GM19397 (cell line): ENCODE data around the gene IGFL4.

ENCODE experiments used
- ATAC-seq: cut with Tn5 transposase; IDR thresholded peaks from one replicate; pipeline ENCODE4 v1.9.1; 2021; ENCODE audit warnings: mild to moderate bottlenecking, moderate library complexity; ENCODE audit not compliant: unreplicated experiment

IGFL4 gene

DNA sequence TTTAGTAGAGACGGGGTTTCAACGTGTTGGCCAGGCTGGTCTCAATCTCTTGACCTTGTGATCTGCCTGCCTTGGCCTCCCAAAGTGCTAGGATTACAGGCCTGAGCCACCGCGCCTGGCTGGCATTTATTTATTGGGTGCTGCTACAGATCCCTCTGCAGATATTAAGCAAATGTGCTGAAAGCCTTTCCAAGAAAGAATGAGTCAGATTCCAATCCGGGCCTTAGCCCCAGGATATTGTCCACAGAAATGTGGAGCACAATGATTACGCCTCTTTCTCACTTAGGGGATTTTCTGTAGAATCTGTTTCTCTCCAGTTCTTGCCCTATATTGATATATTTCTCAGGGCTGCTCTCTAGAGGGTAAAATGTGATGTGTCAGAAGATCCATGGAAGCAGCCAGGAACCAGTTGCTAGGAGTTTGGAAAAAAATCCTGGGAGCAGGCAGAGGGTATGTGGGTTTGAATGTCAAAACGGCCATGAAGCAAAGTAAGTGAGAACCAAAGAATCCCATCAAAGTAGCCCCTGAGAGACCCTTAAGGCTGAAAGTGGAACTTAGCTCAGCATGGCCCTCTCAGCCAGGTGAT is 24.8 kb upstream of the IGFL4 start:
- ATAC-seq, result no peak

DNA sequence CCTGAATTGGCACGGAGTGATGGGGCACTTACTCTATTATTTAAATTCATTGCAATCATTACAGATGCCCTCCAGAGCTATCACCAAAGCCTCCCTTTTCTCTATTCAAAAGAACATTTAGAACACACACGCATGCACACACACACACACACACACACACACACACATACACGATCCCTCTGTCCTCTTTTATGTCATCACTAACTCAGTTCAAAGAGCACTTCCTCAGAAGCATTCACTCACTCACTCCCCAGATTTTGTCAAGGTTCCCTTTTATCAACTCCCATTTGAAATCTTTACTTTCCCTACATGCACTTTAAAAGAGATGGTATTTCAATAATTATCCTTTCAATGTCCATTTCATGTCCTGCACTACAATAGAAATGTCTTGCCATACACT is 22.4 kb upstream of the IGFL4 start:
- ATAC-seq, result no peak

DNA sequence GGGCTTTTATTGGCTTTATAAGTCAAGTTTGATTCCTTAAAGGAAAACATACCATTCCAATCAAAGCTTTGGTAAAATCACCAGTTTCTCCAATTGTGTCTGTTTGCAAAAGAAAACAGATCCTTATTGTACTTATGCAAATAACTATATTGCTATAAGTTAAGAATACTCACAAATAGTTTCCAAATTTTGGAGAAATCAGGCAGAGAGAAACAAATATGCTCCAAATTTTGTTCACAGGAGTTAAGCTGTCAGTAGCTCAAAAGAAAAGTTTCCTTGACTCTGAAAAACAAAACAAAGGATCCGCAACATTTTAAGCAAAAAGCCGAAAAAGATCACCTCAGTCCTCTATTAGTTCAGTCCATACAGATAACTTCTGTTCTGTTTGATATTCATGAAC is 19.2 kb upstream of the IGFL4 start:
- no peak for ATAC-seq

DNA sequence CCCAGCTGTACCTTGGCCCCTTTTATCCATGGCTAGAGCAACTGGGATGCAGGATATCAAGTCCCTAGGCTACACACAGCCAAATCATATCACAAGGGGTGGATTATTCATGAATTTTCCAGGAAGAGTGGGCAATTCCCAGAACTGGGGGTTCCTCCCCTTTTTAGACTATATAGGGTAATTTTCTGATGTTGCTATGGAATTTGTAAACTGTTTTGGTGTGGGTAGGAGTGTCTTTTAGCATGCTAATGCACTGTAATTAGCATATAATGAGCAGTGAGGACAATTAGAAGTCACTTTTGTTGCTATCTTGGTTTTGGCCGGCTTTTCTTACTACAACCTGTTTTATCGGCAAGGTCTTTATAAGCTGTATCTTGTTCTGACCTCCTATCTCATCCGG is 18.0 kb upstream of the IGFL4 start:
- no peak for ATAC-seq

DNA sequence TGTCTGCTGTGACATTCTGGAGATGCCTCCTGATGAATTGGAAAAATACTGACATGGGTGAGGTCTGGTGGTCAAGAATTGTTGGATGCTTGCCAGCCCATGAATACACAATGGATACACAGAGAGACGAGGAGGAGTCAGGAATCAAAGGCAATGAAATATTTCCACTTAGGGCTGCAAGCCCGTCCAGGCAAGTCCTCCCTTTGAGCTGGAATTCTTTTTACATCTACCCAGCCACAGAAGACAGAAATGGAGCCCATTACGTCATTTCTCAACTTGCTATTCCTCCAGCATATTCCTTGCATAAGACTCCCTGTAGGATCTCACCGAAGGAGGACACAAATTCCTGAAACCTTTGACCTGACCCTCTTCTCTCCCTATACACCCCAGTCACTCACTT is 15.7 kb upstream of the IGFL4 start:
- ATAC-seq, result no peak

DNA sequence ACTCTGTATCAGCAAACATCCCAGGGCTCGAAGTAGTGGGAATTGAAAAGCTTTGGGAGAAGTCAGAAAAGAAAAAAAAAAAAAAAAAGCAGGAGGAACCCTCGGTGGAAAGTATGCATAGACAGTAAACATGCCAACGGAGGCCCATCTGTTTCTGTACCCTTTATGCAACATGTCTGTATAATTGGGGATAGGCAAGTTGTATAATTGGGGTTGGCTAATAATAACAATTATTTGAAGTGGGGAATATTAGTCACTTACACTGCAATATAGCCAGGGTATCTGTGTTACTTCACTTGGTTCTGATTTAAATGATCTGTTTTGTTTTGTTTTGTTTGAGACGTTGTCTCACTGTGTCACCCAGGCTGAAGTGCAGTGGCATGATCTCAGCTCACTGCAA is 12.1 kb upstream of the IGFL4 start:
- no peak for ATAC-seq

DNA sequence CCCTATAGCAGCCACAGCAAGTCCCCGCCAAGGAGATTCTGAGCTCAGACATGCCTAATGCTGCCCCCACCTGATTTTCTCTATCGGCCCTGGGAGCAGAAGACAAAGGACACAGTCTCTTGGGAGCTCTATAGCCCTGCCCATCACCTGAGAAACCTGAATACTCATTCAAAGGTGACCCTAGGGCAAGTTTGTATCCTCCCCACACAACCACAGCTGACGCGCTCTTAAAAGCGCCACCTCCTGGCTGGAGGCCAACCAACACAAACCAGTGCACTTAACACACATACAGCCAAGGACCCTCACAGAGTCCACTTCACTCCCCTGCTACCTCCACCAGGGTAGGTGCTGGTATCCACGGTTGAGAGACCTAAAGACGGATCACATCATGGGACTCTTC is 8.8 kb upstream of the IGFL4 start:
- ATAC-seq, result no peak

DNA sequence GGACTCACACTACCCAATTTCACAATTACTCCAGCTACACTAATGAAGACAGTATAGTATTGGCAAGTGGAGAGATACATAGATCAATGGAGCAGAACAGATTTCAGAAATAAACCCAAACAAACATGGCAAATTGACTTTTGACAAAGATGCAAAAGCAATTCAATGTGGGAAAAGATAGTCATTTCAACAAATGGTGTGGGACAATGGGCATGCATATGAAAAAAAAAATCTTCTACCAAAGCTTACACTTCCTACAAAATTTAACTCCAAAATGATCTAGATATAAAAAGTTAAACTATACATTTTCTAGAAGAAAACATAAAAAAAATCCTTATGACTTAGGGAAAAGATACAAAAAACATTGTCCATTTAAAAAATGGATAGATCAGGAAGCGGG is 2.7 kb upstream of the IGFL4 start:
- no peak for ATAC-seq

DNA sequence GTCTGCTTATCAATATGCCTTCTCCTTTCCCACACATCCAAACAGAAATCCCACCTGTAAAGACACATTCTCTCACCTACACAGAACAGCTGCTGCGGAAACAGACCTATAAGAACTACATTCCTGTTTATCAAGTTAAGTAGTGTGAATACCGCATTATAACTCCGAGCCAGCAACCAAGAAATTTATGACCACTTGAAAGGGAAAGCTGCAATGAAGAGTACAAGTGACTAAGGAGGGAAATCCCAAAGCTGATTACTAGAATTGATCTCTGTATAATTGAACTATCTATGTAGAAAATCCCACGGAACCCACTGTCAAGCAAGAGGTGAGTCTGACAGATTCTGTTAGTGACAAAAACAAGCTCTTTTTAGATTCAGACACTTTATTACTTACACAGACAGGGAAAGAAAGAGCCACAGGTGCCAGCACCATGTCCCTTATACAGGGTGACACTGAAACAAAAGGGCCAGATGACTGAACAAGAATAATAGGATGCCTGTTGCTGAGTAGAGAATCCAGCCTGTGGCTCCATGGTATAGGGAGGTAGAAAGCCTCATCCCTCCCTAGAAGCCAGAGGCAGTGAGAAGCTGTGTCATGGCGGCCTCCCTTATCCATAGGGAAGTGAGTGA is 1.6 kb upstream of the IGFL4 start:
- ATAC-seq, result no peak

DNA sequence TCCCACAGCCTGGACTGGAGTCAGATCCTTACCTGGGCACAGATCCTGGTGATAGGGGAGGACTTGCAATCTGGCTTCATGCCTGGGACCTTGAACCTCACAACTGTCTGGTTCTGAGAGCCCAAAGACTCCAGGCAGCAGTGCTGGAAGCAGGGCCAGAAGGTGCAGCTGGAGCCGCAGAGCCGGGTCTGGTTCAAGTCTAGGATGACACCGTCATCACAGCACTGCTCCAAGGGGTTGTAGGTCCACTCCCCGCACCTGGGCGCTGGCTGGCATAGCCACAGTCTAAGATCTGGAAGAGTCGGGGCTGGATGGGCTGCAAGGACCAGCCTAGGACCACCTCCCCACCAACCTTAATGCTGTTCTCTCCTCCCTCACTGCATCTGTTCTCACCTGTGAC is 677 bp downstream of the IGFL4 start:
- no peak for ATAC-seq

DNA sequence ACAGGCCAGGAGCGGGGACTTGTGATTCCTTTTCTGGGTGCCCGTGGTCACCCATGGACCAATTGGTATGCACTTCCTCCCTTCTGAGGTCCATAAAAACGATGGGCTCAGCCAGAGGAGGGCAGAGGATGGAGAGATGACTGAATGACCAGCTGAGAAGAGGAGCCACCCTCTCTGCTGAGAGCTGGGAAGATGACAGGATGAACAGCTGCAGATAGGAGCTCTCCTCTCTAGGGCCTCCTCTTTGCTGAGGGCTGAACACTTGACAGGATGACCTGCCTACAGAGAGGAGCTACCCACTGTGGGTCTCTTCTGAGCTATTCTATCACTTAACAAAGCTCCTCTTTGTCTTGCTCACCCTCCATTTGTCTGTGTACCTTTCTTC is 4.1 kb downstream of the IGFL4 start:
- ATAC-seq, result no peak

DNA sequence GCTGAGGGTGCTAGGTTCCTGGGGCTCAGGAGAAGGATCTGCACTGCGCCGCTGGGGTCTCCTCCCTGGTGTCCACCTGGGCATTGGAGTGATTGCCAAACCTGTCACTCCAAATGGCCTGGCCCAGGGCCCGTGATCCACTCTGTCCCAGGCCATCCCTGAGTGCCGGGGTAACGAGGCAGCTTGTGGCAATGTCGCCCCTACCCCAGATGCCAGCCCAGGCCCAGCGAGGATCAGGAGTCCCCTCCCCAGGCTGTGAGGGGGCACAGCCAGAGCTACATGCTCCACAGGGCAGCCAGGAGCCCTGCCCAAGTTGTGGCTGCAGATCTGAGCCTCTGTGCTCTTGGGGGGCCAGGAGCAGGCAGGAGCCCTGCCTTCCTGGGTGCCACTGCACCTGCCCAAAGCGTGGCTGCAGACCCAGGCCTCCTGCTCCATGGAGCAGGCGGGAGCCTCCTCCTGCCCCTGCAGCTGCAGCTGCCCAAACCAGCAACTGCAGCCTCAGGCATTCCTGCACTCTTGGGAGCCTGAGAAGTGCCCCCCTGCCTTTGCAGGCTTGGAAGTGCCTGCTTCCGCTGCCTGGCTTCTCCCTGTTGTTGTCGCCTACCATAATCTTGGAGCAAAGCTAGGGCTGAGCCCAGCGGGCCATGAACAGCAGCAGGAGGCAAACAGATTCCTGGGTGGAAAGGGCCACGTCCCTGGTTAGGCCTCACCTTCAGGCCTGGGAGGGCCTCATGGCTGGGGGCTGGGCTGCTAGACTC is 4.6 kb downstream of the IGFL4 start:
- ATAC-seq, result no peak

DNA sequence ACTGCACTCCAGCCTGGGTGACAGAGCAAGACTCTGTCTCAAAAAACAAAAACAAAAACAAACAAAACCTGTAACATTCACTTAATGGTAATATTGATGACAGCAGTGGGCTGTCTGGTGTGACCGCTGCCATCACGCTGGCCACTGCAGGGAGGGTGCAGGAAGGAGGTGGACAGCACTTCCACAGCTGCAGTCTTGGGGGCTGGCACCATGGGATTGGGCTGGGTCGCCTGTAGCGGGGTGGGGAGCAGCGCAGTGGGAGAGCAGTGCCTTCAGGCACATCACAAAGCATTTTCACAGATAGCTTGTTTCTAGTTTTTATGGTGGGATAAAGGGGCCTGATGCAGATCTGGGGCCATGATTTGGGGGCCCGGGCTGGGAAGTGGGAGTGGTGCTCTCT is 5.3 kb downstream of the IGFL4 start:
- no peak for ATAC-seq

DNA sequence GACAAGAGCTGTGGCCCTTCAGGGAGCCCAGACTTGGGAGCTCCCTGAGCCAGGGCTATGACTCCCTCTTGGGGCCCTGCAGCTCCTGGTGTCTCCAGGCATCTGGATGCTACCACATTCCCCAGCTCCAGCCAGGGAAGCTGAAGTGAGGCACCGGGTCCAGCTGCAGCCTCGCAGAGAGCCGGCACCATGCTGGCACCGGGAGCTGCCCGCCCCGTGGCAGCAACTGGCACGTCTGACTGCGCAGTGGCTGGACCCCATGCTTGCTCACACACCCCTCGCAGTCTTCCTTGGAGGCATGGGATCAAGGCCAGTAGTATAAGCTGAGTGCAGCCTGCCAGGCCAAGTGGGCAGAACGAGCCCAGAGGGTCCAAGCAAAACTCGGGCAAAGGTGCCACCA is 7.4 kb downstream of the IGFL4 start:
- ATAC-seq, result no peak

DNA sequence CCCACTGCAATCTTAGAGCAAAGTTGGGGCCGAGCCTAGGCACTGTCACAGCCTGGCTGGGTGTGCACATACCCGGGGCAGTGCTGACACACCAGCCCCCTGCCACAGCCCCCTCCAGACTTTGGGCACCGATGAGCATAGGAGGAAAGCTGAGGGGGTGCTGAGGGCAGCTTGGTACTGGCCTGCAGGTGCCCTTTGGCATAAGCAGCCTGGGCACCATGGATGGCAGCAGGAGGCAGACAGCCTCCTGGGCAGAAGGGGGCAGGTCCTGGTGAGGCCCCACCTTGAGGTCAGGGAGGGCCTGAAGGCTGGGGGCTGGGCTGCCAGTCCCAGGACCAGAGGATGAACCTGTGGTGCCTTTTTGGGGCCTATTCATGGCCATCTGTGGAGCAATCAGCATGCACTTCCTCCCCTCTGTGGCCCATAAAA is 8.2 kb downstream of the IGFL4 start:
- ATAC-seq, result no peak

DNA sequence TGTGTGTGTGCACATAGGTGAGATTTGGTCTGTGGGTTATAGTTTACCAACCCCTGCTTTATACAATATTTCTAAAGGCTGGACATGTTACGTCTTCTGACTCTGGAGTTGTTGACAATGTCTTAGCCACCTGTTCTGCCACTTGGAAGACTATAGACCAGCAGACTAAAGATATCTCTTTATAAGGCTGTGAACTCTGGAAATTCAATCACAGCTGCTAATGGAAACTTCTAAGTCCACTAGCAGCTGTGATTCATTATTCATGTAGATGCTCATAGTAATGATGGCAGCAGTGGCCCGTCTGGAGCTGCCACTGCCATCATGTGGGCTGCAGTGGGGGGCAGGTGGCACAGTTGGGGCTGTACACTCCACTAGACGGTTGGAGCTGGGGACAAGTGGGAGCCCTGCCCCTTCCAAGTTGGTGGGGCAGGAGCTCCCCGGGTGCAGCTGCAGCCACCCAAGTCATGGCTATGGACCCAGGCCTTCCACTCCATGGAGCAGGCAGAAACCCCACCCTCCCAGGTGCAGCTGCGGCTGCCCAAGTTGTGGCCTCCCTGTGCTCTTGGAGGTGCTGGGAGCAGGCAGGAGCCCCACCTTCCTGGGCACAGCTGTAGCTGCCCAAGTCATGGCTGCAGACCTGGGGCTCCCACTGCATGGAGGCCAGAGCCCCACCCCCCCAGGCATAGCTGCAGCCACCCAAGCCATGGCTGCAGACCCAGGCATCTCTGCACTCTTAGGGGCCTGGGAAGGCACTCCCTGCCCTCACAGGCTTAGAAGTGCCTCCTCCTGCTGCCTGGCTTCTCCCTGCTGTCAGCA is 8.8 kb downstream of the IGFL4 start:
- no peak for ATAC-seq

DNA sequence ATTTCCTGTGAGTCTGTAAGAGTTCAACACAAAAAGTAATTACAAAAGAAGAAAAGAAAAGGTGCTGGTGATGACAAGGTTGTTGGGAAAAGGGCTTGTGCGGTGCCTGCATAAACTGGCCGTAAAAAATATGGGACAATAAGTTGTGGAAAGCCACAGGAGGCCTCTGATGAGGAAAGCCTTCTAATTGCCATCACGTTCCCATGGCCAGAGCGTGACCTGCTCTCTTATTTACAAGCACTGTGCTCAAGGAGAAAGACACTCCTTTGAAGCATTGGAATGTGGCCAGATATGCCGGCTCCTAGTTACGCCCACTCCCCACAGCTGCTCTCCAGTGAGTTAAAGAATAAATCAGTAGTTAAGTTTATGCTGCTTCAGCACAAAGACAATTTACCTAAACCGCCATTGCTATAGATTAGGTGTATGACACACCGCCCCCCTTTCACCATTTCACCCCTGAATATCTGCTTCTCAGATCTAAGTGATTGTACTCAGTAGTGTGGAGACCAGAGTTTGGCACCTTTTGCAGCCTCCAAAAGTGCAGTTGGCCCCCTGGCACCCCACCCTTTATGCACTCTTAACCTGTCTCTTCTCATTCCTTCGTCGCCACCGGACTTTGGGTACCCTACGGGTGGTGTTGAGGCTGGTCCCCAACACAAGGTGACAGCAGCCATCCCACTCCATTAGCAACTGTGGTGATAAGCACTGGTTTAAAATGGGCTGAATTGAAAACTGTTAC is 9.8 kb downstream of the IGFL4 start:
- no peak for ATAC-seq

DNA sequence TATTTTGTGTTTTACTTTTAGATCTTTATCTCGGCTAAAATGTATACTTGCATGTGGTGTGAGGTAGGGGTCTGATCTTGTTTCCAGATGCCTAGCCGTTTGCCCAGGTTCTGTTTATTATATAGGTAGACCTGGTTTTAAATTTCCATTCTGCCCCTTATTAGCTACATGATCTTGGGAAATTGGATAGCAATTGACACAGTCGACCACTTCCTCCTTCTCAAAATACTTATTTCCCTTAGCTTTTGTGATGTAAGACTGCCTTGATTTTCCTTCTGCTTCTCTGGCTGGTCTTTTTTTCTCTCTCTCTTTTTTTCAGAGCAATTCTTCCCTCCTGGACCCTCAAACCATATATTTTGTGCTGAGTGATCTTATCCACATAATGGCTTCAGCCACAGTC is 15.0 kb downstream of the IGFL4 start:
- no peak for ATAC-seq

DNA sequence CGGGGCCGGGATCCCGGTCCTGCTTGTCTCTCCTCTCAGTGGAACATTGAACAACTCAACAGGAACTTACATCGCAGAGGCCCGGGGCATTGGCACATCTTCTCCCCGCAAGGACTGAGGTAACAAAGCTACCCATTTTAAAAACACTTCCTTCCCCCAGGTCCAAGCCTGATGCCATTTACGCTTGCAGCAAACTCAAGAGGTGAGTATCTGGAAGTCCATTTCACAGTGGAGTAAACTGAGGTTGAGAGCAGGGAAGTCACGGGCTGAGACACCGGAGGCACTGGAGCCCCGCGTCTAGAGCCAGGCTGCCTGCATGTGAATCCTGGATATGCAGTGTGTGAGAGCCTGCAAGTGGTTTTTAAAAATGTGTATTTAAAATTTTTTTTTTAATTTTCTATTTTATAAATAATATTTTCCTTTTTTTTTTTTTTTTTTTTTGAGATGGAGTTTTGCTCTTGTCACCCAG is 17.5 kb downstream of the IGFL4 start:
- ATAC-seq, result no peak

DNA sequence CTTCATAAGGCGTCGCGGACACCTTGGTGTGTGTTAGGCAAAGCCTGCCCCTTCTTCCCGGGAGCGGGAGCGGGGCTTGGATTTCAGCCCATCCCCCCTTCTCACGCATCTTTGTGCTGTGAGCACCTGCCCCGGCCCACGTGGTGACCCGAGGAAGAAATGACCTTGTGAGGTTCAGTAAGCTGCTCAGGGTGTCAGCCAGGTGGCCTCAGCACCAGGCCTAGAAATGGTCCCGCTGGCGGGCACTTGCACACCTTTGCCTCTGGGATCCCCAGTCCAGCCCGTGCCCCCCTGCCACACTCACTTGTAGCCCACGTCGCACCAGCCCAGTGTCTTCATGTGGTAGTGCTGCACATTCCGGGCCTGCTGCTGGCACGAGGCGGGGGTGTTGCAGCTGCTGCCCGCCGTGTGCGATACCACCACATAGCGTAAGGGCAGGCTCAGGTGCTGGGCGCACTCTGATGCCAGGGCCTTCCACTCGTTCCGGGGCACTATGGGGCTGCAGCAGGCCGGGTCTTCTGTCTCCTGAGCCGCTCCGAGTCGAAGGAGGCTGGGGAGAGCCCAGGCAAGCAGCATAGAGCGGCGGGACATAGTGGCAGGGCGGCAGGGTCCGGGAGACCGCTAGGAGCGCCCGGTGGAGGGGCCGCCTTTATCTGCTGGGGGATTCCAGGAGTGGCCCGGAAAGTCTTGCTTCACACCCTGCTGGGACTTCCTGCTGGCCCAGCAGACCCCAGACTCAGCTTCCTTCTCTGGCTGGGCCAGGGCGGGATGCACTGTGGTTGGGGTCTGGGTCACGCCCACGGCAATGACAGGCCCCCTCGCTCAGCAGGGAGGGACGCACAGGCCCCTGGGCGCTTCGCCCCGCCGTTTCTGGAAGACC is 18.1 kb downstream of the IGFL4 start, which contains the start of gene PGLYRP1:
Gene PGLYRP1, minus strand, starts transcription at position 623 of the 880 bp plus-strand sequence. Its CDS starts 32 bp downstream, at position 591.
- no peak for ATAC-seq
